ENCODE results near the gene RPL26.
"Not testable (repeated sequence)": the region's sequence is repeated elsewhere in the genome, so short reads cannot be mapped to it uniquely, and the experiment has no call there.

Gene RPL26

GRCh38 chr17:8360751-8361150, 22.2 kb downstream of the RPL26 start:
- no peak overlapping the region for H3K4me3 ChIP-seq (ENCODE audit: low read length)
- no peaks in the 10 kb centered on the region for H3K27me3 ChIP-seq (ENCODE audit: insufficient read depth, low read length)
- H3K4me1 ChIP-seq (ENCODE audit: insufficient read depth, low read length), result peaks cover 15% of the 10 kb centered on the region
- H3K27ac ChIP-seq (ENCODE audit: low read length), result no peak overlapping the region
- H3K36me3 ChIP-seq (ENCODE audit: insufficient read depth, low read depth, low read length), result no peaks in the 10 kb centered on the region
- H3K9me3 ChIP-seq (ENCODE audit: insufficient read depth, low read depth, low read length), result no peaks in the 10 kb centered on the region
- no peak overlapping the region for H3K9ac ChIP-seq (ENCODE audit: low read depth, low read length)

GRCh38 chr17:8360260-8360659, 22.7 kb downstream of the RPL26 start:
- Histone ChIP-seq H3K27ac (ENCODE audit: low read length) (no peak overlapping the region), H3K9ac (ENCODE audit: low read depth, low read length) (no peak overlapping the region), H3K4me3 (ENCODE audit: low read length) (no peak overlapping the region), H3K9me3 (ENCODE audit: insufficient read depth, low read depth, low read length) (no peaks in the 10 kb centered on the region), H3K27me3 (ENCODE audit: insufficient read depth, low read length) (no peaks in the 10 kb centered on the region), H3K4me1 (ENCODE audit: insufficient read depth, low read length) (peaks cover 15% of the 10 kb centered on the region), H3K36me3 (ENCODE audit: insufficient read depth, low read depth, low read length) (no peaks in the 10 kb centered on the region)

- H3K27ac ChIP-seq (ENCODE audit: low read length), result no peak overlapping the region
- H3K36me3 ChIP-seq (ENCODE audit: insufficient read depth, low read depth, low read length), result no peaks in the 10 kb centered on the region
- no peaks in the 10 kb centered on the region for H3K27me3 ChIP-seq (ENCODE audit: insufficient read depth, low read length)
- H3K4me3 ChIP-seq (ENCODE audit: low read length), result no peak overlapping the region
- H3K4me1 ChIP-seq (ENCODE audit: insufficient read depth, low read length), result peaks cover 15% of the 10 kb centered on the region
- H3K9ac ChIP-seq (ENCODE audit: low read depth, low read length), result peak overlapping the region; percentile 4; the same call in 1 of the 2 replicates
- H3K9me3 ChIP-seq (ENCODE audit: insufficient read depth, low read depth, low read length), result no peaks in the 10 kb centered on the region
Observed at GRCh38 chr17:8359769-8360168, 23.2 kb downstream of the RPL26 start.

- Histone ChIP-seq H3K4me3 (ENCODE audit: low read length) (no peak overlapping the region), H3K27ac (ENCODE audit: low read length) (no peak overlapping the region), H3K9me3 (ENCODE audit: insufficient read depth, low read depth, low read length) (no peaks in the 10 kb centered on the region), H3K4me1 (ENCODE audit: insufficient read depth, low read length) (peaks cover 15% of the 10 kb centered on the region), H3K36me3 (ENCODE audit: insufficient read depth, low read depth, low read length) (no peaks in the 10 kb centered on the region), H3K9ac (ENCODE audit: low read depth, low read length) (no peak overlapping the region), H3K27me3 (ENCODE audit: insufficient read depth, low read length) (no peaks in the 10 kb centered on the region)
Observed at GRCh38 chr17:8357910-8358309, 25.1 kb downstream of the RPL26 start.

GRCh38 chr17:8354236-8354635, 28.8 kb downstream of the RPL26 start:
- Histone ChIP-seq H3K9ac (ENCODE audit: low read depth, low read length) (no peak overlapping the region), H3K4me1 (ENCODE audit: insufficient read depth, low read length) (no peaks in the 10 kb centered on the region; the same call in 1 of the 2 replicates), H3K4me3 (ENCODE audit: low read length) (no peak overlapping the region), H3K27ac (ENCODE audit: low read length) (no peak overlapping the region), H3K36me3 (ENCODE audit: insufficient read depth, low read depth, low read length) (no peaks in the 10 kb centered on the region), H3K9me3 (ENCODE audit: insufficient read depth, low read depth, low read length) (no peaks in the 10 kb centered on the region), H3K27me3 (ENCODE audit: insufficient read depth, low read length) (no peaks in the 10 kb centered on the region)

- Histone ChIP-seq H3K9ac (ENCODE audit: low read depth, low read length) (no peak overlapping the region), H3K36me3 (ENCODE audit: insufficient read depth, low read depth, low read length) (no peaks in the 10 kb centered on the region), H3K27me3 (ENCODE audit: insufficient read depth, low read length) (no peaks in the 10 kb centered on the region), H3K4me3 (ENCODE audit: low read length) (no peak overlapping the region), H3K27ac (ENCODE audit: low read length) (no peak overlapping the region), H3K9me3 (ENCODE audit: insufficient read depth, low read depth, low read length) (no peaks in the 10 kb centered on the region), H3K4me1 (ENCODE audit: insufficient read depth, low read length) (no peaks in the 10 kb centered on the region)
Observed at GRCh38 chr17:8353736-8354135, 29.3 kb downstream of the RPL26 start.

- Histone ChIP-seq H3K36me3 (ENCODE audit: insufficient read depth, low read depth, low read length) (no peaks in the 10 kb centered on the region), H3K27ac (ENCODE audit: low read length) (no peak overlapping the region), H3K4me3 (ENCODE audit: low read length) (no peak overlapping the region), H3K4me1 (ENCODE audit: insufficient read depth, low read length) (no peaks in the 10 kb centered on the region), H3K9ac (ENCODE audit: low read depth, low read length) (no peak overlapping the region), H3K9me3 (ENCODE audit: insufficient read depth, low read depth, low read length) (no peaks in the 10 kb centered on the region), H3K27me3 (ENCODE audit: insufficient read depth, low read length) (no peaks in the 10 kb centered on the region)
Observed at GRCh38 chr17:8350339-8350738, 32.7 kb downstream of the RPL26 start.

- not testable (repeated sequence) for H3K36me3 ChIP-seq (ENCODE audit: insufficient read depth, low read depth, low read length); H3K4me1 ChIP-seq (ENCODE audit: insufficient read depth, low read length); H3K27ac ChIP-seq (ENCODE audit: low read length); H3K9me3 ChIP-seq (ENCODE audit: insufficient read depth, low read depth, low read length); H3K27me3 ChIP-seq (ENCODE audit: insufficient read depth, low read length); H3K9ac ChIP-seq (ENCODE audit: low read depth, low read length); H3K4me3 ChIP-seq (ENCODE audit: low read length)
Observed at GRCh38 chr17:8347001-8347400, 36.0 kb downstream of the RPL26 start.

GRCh38 chr17:8345951-8346665, 36.9 kb downstream of the RPL26 start:
- Histone ChIP-seq H3K9me3 (ENCODE audit: insufficient read depth, low read depth, low read length) (no peaks in the 10 kb centered on the region), H3K4me1 (ENCODE audit: insufficient read depth, low read length) (0 out of 2 replicates have a peak, but pooled peaks cover 3% of the 10 kb centered on the region), H3K4me3 (ENCODE audit: low read length) (no peak overlapping the region), H3K27ac (ENCODE audit: low read length) (no peak overlapping the region), H3K27me3 (ENCODE audit: insufficient read depth, low read length) (no peaks in the 10 kb centered on the region), H3K36me3 (ENCODE audit: insufficient read depth, low read depth, low read length) (no peaks in the 10 kb centered on the region), H3K9ac (ENCODE audit: low read depth, low read length) (no peak overlapping the region)

- H3K27ac ChIP-seq (ENCODE audit: low read length), result no peak overlapping the region
- no peak overlapping the region for H3K9ac ChIP-seq (ENCODE audit: low read depth, low read length)
- H3K4me1 ChIP-seq (ENCODE audit: insufficient read depth, low read length), result 0 out of 2 replicates have a peak, but pooled peaks cover 3% of the 10 kb centered on the region
- no peaks in the 10 kb centered on the region for H3K36me3 ChIP-seq (ENCODE audit: insufficient read depth, low read depth, low read length)
- H3K27me3 ChIP-seq (ENCODE audit: insufficient read depth, low read length), result no peaks in the 10 kb centered on the region
- no peaks in the 10 kb centered on the region for H3K9me3 ChIP-seq (ENCODE audit: insufficient read depth, low read depth, low read length)
- no peak overlapping the region for H3K4me3 ChIP-seq (ENCODE audit: low read length)
Observed at GRCh38 chr17:8345052-8345690, 37.8 kb downstream of the RPL26 start.

- Histone ChIP-seq H3K36me3 (ENCODE audit: insufficient read depth, low read depth, low read length) (no peaks in the 10 kb centered on the region), H3K9ac (ENCODE audit: low read depth, low read length) (peak overlapping the region; percentile 31; the same call in 1 of the 2 replicates), H3K27me3 (ENCODE audit: insufficient read depth, low read length) (no peaks in the 10 kb centered on the region), H3K4me3 (ENCODE audit: low read length) (no peak overlapping the region), H3K27ac (ENCODE audit: low read length) (no peak overlapping the region), H3K9me3 (ENCODE audit: insufficient read depth, low read depth, low read length) (no peaks in the 10 kb centered on the region), H3K4me1 (ENCODE audit: insufficient read depth, low read length) (peaks cover 15% of the 10 kb centered on the region; the same call in 1 of the 2 replicates)
Observed at GRCh38 chr17:8341456-8341855, 41.5 kb downstream of the RPL26 start.

- Histone ChIP-seq H3K4me3 (ENCODE audit: low read length) (no peak within 1 kb of the TSS), H3K9me3 (ENCODE audit: insufficient read depth, low read depth, low read length) (no peaks in the 10 kb centered on the region), H3K9ac (ENCODE audit: low read depth, low read length) (peak within 1 kb of the TSS; percentile 10; the same call in 1 of the 2 replicates), H3K4me1 (ENCODE audit: insufficient read depth, low read length) (peaks cover 15% of the 10 kb centered on the region; the same call in 1 of the 2 replicates), H3K27me3 (ENCODE audit: insufficient read depth, low read length) (no peaks in the 10 kb centered on the region), H3K36me3 (ENCODE audit: insufficient read depth, low read depth, low read length) (no peaks in the 10 kb centered on the region), H3K27ac (ENCODE audit: low read length) (no peak within 1 kb of the TSS)
Observed at GRCh38 chr17:8339540-8339939, 43.5 kb downstream of the RPL26 start, which contains the start of gene ODF4. Gene ODF4 (plus strand): TSS chr17:8339840. CDS start chr17:8340052, 212 bp downstream.

Measured in iPS-20b (cell line).